Measurements from ENCODE around the gene PDZD7.
"Not testable (repeated sequence)": the region's sequence is repeated elsewhere in the genome, so short reads cannot be mapped to it uniquely, and the experiment has no call there.

PDZD7 gene

GRCh38 chr10:100979791-100980272 is 51.1 kb downstream of the PDZD7 start:
- DNase-seq, result no peak

GRCh38 chr10:100978901-100979195 is 52.1 kb downstream of the PDZD7 start:
- no peak for DNase-seq

GRCh38 chr10:100978121-100978900 is 52.6 kb downstream of the PDZD7 start:
- DNase-seq, result no peak

- DNase-seq, result no peak
These were observed 53.5 kb downstream of the PDZD7 start for GRCh38 chr10:100977436-100977835.

GRCh38 chr10:100976906-100977305 is 54.0 kb downstream of the PDZD7 start:
- no peak for DNase-seq

- not testable (repeated sequence) for DNase-seq
These were observed 55.5 kb downstream of the PDZD7 start for GRCh38 chr10:100975397-100975796.

- no peak for DNase-seq
These were observed 57.9 kb downstream of the PDZD7 start for GRCh38 chr10:100972904-100973535.

- no peak for DNase-seq
These were observed 58.6 kb downstream of the PDZD7 start for GRCh38 chr10:100972115-100972903.

GRCh38 chr10:100970914-100971811 is 59.8 kb downstream of the PDZD7 start:
- DNase-seq, result no peak

GRCh38 chr10:100970076-100970913 is 60.6 kb downstream of the PDZD7 start:
- peak in 1 of 2 experiments; percentile 18 for DNase-seq

GRCh38 chr10:100969187-100970075 is 61.5 kb downstream of the PDZD7 start, which contains the start of gene SEMA4G:
TSS of gene SEMA4G (plus strand) at chr10:100969504. CDS start at chr10:100972913, 3,409 bp downstream.
- DNase-seq, result peak; percentile 11 to 42

GRCh38 chr10:100968863-100969186 is 62.1 kb downstream of the PDZD7 start:
- no peak for DNase-seq

- no peak for DNase-seq
These were observed 62.7 kb downstream of the PDZD7 start for GRCh38 chr10:100968062-100968736.

GRCh38 chr10:100967332-100967731 is 63.6 kb downstream of the PDZD7 start:
- DNase-seq, result no peak

GRCh38 chr10:100966887-100967286 is 64.0 kb downstream of the PDZD7 start:
- no peak for DNase-seq

- DNase-seq, result no peak
These were observed 65.1 kb downstream of the PDZD7 start for GRCh38 chr10:100965820-100966219.

- DNase-seq, result no peak
These were observed 67.1 kb downstream of the PDZD7 start for GRCh38 chr10:100963826-100964225.

GRCh38 chr10:100962351-100963080 is 68.4 kb downstream of the PDZD7 start:
- DNase-seq, result no peak

GRCh38 chr10:100960251-100960650 is 70.7 kb downstream of the PDZD7 start:
- DNase-seq, result no peak

All from stimulated activated CD4-positive, alpha-beta T cell treated with anti-CD3 and anti-CD28 coated beads, Interleukin-4, amount 100 ng/mL, for 4 hours (primary cell).